ENCODE measurements around the gene AHNAK. TPM values are rescaled to one million over a fixed set of nuclear protein-coding genes. Genes with fewer than 3 reads are reported as not detected.

Gene AHNAK
- total and polyA plus RNA-seq, 5 donors from 2014 or later: 22.3 to 852 (median 47.1) TPM

DNA sequence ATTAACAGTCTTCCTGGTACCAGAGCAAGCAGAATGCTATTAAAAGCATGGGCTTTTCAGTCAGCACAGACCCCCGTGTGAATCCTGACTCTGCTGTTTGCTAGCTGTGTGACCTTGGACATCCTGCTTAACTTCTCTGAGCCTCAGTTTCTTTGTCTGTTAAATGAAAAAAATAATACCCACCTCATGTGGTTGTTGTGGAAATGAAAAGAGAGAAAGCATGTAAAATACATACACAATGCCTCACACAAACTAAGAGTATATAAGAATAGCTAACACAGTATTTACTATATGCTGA, 39.5 kb downstream of the AHNAK start:
- H3K36me3 Mint-ChIP-seq: no peaks in the 10 kb centered on the region
- ATAC-seq (ENCODE audit: low read depth in 2 of 2) (no peak), DNase-seq (no peak)
- H3K4me3 Mint-ChIP-seq: no peak overlapping the region
- H3K4me1 ChIP-seq (ENCODE audit: control insufficient read depth, insufficient read depth, low read length, poor library complexity, severe bottlenecking): no peaks in the 10 kb centered on the region
- no peak overlapping the region for H3K27ac Mint-ChIP-seq
- no peaks in the 10 kb centered on the region for H3K36me3 ChIP-seq (ENCODE audit: control insufficient read depth, insufficient read depth, low read length)
- no peaks in the 10 kb centered on the region for H3K9me3 Mint-ChIP-seq
- peaks cover 0 to 7% (median 2%) of the 10 kb centered on the region in 4 donors for H3K4me1 Mint-ChIP-seq
- no peak overlapping the region for H3K27ac ChIP-seq (ENCODE audit: insufficient read depth, low read length, poor library complexity, severe bottlenecking)
- H3K27me3 ChIP-seq (ENCODE audit: control insufficient read depth, insufficient read depth, low read length): no peaks in the 10 kb centered on the region
- H3K4me3 ChIP-seq (ENCODE audit: low read depth, low read length): no peak overlapping the region
- H3K27me3 Mint-ChIP-seq: peaks cover 10% of the 10 kb centered on the region
- H3K9me3 ChIP-seq (ENCODE audit: control insufficient read depth in 2 of 2, low read length in 2 of 2): no peaks in the 10 kb centered on the region

DNA sequence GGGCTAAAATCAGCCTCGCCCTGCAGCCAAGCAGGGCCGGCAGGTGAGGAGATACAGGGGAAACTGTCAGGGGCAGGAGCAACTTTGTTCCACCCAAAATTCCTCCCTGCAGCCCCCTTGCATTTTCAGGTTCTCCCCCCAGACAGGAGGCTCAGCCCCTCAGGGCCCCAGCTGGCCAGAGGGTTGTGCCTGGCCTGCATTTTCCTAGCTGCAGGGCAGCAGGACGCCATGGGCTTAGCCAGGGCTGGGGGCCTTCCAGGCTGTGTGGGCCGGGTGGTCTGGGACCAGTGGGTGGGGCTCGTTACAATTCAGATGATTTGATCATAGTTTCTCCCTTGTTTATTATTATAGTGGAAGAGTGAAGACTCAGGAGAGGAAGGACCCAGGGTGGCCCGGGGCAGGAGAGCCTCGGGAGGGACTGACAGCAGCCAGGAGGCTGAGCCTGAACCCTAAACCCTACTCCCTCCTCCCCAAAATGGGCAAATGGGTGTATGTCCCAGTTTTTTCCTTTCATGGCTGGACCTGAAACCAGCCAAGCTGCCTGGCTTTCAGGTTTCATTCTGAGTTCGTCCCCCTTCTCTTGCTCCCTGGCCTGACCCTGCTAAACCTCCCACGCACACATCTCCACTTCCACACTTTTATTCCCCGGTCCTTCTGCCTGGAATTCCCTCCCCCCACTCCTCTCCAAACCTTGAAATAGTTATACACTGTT, 40.0 kb downstream of the AHNAK start:
- no peak overlapping the region for H3K4me3 ChIP-seq (ENCODE audit: low read depth, low read length)
- no peaks in the 10 kb centered on the region for H3K9me3 Mint-ChIP-seq
- H3K36me3 Mint-ChIP-seq: no peaks in the 10 kb centered on the region
- H3K27me3 ChIP-seq (ENCODE audit: control insufficient read depth, insufficient read depth, low read length): no peaks in the 10 kb centered on the region
- H3K27me3 Mint-ChIP-seq: peaks cover 10% of the 10 kb centered on the region
- DNase-seq: no peak
- H3K27ac Mint-ChIP-seq: no peak overlapping the region
- no peak overlapping the region for H3K27ac ChIP-seq (ENCODE audit: insufficient read depth, low read length, poor library complexity, severe bottlenecking)
- peaks cover 0 to 5% (median 2%) of the 10 kb centered on the region in 4 donors for H3K4me1 Mint-ChIP-seq
- H3K4me1 ChIP-seq (ENCODE audit: control insufficient read depth, insufficient read depth, low read length, poor library complexity, severe bottlenecking): no peaks in the 10 kb centered on the region
- no peak overlapping the region for H3K4me3 Mint-ChIP-seq
- H3K9me3 ChIP-seq (ENCODE audit: control insufficient read depth in 2 of 2, low read length in 2 of 2): no peaks in the 10 kb centered on the region
- no peaks in the 10 kb centered on the region for H3K36me3 ChIP-seq (ENCODE audit: control insufficient read depth, insufficient read depth, low read length)
- no peak for ATAC-seq (ENCODE audit: low read depth in 2 of 2)

DNA sequence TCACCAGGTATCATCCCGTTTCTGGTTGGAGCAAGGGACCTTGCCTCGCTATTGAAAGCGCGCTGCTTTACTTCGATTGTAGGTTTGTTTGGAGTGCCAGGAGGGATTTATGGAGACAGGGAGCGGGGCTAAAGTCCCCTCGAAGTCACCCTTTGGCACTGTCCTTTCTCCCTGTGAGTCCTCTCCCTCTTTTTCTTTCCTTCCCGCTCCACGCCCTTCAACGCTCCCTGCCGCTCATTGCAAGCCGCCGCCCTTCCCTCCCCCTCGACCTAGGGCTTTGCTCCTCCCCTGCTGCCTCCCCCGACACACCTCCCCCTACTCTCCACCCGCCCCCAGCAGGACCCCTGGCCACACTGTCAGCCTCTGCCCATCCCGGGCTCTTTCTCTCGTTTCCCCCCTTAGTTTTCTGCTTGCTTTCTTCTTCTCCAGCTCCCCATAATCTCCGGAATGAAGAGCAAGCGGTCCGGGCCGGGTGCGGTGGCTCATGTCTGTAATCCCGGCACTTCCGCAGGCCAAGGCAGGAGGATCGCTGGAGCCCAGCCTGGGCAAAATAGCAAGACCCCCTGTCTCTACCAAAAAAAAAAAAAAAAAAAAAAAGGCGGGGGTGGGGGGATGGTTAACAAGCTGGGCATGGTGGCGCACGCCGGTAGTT, 41.0 kb downstream of the AHNAK start:
- H3K4me3 Mint-ChIP-seq: no peak overlapping the region

DNA sequence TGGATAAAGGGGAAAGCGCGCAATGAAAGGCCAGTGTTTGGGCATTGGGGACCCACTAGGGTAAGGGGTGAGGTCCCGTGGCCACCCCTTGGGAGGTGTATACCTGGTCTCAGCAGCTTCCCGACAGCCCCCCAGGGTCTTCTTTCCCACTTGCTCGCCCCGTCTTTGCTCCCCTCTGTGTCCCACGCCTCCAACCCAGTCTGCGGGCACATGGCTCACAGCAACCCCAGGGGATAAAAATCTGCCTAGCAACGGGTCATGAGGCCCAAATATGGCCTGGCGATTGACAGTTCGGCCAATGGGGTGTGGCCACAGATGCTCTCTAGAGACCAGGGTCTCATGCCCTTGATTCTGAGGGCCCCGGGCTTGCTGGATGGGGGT, 41.6 kb downstream of the AHNAK start:
- Mint-ChIP-seq H3K36me3 (no peaks in the 10 kb centered on the region), H3K27ac (no peak overlapping the region), H3K4me3 (no peak overlapping the region), H3K27me3 (peaks cover 10% of the 10 kb centered on the region), H3K9me3 (no peaks in the 10 kb centered on the region), H3K4me1 (peaks cover 0 to 8% (median 2%) of the 10 kb centered on the region in 4 donors)
- no peaks in the 10 kb centered on the region for H3K27me3 ChIP-seq (ENCODE audit: control insufficient read depth, insufficient read depth, low read length)
- H3K9me3 ChIP-seq (ENCODE audit: control insufficient read depth in 2 of 2, low read length in 2 of 2): no peaks in the 10 kb centered on the region
- H3K27ac ChIP-seq (ENCODE audit: insufficient read depth, low read length, poor library complexity, severe bottlenecking): no peak overlapping the region
- DNase-seq (no peak), ATAC-seq (ENCODE audit: low read depth in 2 of 2) (no peak)
- H3K4me1 ChIP-seq (ENCODE audit: control insufficient read depth, insufficient read depth, low read length, poor library complexity, severe bottlenecking): no peaks in the 10 kb centered on the region
- no peaks in the 10 kb centered on the region for H3K36me3 ChIP-seq (ENCODE audit: control insufficient read depth, insufficient read depth, low read length)
- no peak overlapping the region for H3K4me3 ChIP-seq (ENCODE audit: low read depth, low read length)

More for the DNA sequence above, 41.0 kb downstream of the AHNAK start:
- Mint-ChIP-seq H3K27me3 (peaks cover 10% of the 10 kb centered on the region), H3K36me3 (no peaks in the 10 kb centered on the region), H3K9me3 (no peaks in the 10 kb centered on the region), H3K27ac (no peak overlapping the region), H3K4me1 (peaks cover 0 to 5% (median 2%) of the 10 kb centered on the region in 4 donors)
- ATAC-seq (ENCODE audit: low read depth in 2 of 2): no peak
- Histone ChIP-seq H3K4me1 (ENCODE audit: control insufficient read depth, insufficient read depth, low read length, poor library complexity, severe bottlenecking) (no peaks in the 10 kb centered on the region), H3K4me3 (ENCODE audit: low read depth, low read length) (no peak overlapping the region), H3K27ac (ENCODE audit: insufficient read depth, low read length, poor library complexity, severe bottlenecking) (no peak overlapping the region), H3K27me3 (ENCODE audit: control insufficient read depth, insufficient read depth, low read length) (no peaks in the 10 kb centered on the region), H3K36me3 (ENCODE audit: control insufficient read depth, insufficient read depth, low read length) (no peaks in the 10 kb centered on the region), H3K9me3 (ENCODE audit: control insufficient read depth in 2 of 2, low read length in 2 of 2) (no peaks in the 10 kb centered on the region)
- DNase-seq: no peak

DNA sequence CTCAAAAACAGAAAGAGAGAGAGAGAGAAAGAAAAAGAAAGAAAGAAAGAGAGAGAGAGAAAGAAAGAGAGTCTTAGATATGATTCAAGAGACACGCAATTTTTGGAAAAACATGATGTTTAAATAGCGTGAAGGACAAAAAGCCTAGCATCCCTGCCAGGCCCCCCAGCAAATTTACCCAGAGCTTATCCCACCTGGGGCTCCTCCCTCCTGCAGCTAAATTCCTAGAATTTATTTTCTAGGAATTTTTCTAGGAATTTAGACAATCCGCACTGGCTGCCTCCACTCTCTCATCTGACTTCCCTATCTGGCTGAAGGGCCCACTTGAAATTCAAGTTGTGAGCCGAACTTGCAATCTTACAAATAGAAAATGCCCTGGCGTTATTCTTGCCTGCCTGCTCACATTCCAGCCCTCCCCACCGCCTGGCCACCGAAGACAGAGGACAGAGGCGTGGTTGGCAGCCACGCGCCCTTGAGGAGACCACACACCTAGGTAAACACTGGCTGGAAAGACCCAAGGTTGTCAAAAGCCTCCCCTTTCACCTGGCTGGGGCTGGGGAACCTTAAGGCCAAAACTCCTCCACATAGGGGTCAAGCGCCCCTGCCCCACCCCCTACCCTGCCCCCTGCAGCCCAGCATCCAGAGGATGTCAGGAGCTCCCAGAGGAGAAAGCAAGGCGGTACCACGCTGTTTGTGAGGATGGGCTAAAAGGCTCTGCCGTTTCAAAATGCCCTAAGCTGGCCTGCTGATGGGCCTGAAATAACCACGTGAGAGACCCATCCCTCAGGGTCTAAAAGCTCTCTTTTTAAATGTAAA, 42.2 kb downstream of the AHNAK start:
- Histone ChIP-seq H3K4me3 (ENCODE audit: low read depth, low read length) (no peak overlapping the region), H3K9me3 (ENCODE audit: control insufficient read depth in 2 of 2, low read length in 2 of 2) (no peaks in the 10 kb centered on the region), H3K36me3 (ENCODE audit: control insufficient read depth, insufficient read depth, low read length) (no peaks in the 10 kb centered on the region), H3K4me1 (ENCODE audit: control insufficient read depth, insufficient read depth, low read length, poor library complexity, severe bottlenecking) (no peaks in the 10 kb centered on the region), H3K27me3 (ENCODE audit: control insufficient read depth, insufficient read depth, low read length) (no peaks in the 10 kb centered on the region), H3K27ac (ENCODE audit: insufficient read depth, low read length, poor library complexity, severe bottlenecking) (no peak overlapping the region)
- Mint-ChIP-seq H3K4me3 (no peak overlapping the region), H3K27me3 (peaks cover 10% of the 10 kb centered on the region), H3K36me3 (no peaks in the 10 kb centered on the region), H3K4me1 (peaks cover 0 to 8% (median 2%) of the 10 kb centered on the region in 4 donors), H3K9me3 (no peaks in the 10 kb centered on the region), H3K27ac (no peak overlapping the region)
- no peak for DNase-seq
- no peak for ATAC-seq (ENCODE audit: low read depth in 2 of 2)

DNA sequence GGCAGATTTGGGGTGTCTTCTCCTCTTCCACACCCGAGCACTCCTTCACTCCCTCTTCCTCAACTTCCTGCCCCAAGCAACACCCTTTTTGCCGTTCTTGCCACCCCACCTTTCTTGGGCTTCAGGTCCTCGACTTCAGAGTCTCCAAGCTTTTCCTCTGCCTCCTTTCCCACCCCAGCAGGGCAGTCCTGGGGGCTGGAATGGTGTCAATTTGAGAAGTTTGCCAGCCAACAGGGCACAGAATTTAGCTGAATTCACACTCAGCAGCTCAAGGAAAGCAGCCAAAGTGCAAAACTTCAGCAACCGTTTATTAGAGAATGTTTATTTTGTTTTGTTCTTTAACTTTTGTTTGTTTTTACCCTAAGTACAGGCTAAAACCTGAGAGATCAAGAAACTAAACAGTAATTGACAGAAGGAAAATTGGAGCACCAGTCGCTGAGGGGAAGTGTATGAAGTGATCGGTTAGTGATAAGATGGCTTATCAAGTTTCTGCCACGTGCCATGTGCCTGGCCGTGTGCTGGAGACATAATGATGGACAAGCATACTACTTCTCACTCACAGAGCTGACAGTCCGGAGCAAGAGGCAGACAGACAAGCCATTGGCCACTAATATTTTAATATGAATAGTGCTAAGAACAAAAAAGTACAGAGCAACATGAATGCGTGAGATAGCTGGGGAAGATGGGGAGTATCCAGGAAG, 44.4 kb downstream of the AHNAK start:
- H3K4me1 Mint-ChIP-seq: peaks cover 0 to 8% (median 5%) of the 10 kb centered on the region in 4 donors
- no peaks in the 10 kb centered on the region for H3K36me3 Mint-ChIP-seq
- Histone ChIP-seq H3K9me3 (ENCODE audit: control insufficient read depth in 2 of 2, low read length in 2 of 2) (no peaks in the 10 kb centered on the region), H3K36me3 (ENCODE audit: control insufficient read depth, insufficient read depth, low read length) (no peaks in the 10 kb centered on the region), H3K4me1 (ENCODE audit: control insufficient read depth, insufficient read depth, low read length, poor library complexity, severe bottlenecking) (no peaks in the 10 kb centered on the region), H3K27ac (ENCODE audit: insufficient read depth, low read length, poor library complexity, severe bottlenecking) (no peak overlapping the region), H3K4me3 (ENCODE audit: low read depth, low read length) (no peak overlapping the region), H3K27me3 (ENCODE audit: control insufficient read depth, insufficient read depth, low read length) (no peaks in the 10 kb centered on the region)
- no peaks in the 10 kb centered on the region for H3K9me3 Mint-ChIP-seq
- H3K4me3 Mint-ChIP-seq: no peak overlapping the region
- no peak for ATAC-seq (ENCODE audit: low read depth in 2 of 2)
- peaks cover 9% of the 10 kb centered on the region for H3K27me3 Mint-ChIP-seq
- no peak for DNase-seq
- H3K27ac Mint-ChIP-seq: peak overlapping the region; percentile 31 to 74 (median 39)

DNA sequence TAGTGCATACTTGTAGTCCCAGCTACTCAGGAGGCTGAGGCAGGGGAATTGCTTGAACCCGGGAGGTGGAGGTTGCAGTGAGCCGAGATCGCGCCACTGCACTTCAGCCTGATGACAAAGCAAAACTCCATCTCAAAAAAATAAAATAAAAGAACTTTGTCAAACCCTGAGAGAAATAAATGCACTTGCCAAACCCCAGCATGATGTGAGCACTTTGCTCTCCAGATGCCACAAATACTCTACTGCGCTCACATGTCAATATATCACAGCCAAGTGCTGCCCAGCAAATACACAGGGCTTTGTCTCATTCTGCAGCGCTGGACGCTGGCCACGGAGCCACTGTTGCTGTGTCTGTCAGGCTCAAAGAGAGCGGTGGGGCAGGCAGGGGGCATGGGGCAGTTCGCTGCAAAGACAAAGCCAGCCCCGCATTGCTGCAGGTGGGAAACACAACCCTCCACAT, 45.1 kb downstream of the AHNAK start:
- no peaks in the 10 kb centered on the region for H3K36me3 ChIP-seq (ENCODE audit: control insufficient read depth, insufficient read depth, low read length)
- H3K27me3 Mint-ChIP-seq: peaks cover 5% of the 10 kb centered on the region
- H3K4me1 ChIP-seq (ENCODE audit: control insufficient read depth, insufficient read depth, low read length, poor library complexity, severe bottlenecking): no peaks in the 10 kb centered on the region
- no peaks in the 10 kb centered on the region for H3K9me3 ChIP-seq (ENCODE audit: control insufficient read depth in 2 of 2, low read length in 2 of 2)
- no peak overlapping the region for H3K4me3 Mint-ChIP-seq
- no peak overlapping the region for H3K27ac ChIP-seq (ENCODE audit: insufficient read depth, low read length, poor library complexity, severe bottlenecking)
- no peaks in the 10 kb centered on the region for H3K9me3 Mint-ChIP-seq
- no peaks in the 10 kb centered on the region for H3K36me3 Mint-ChIP-seq
- DNase-seq: no peak
- H3K4me3 ChIP-seq (ENCODE audit: low read depth, low read length): no peak overlapping the region
- H3K27me3 ChIP-seq (ENCODE audit: control insufficient read depth, insufficient read depth, low read length): no peaks in the 10 kb centered on the region
- ATAC-seq (ENCODE audit: low read depth in 2 of 2): no peak
- peak overlapping the region in 2 of 3 donors; percentile 31 to 38 for H3K27ac Mint-ChIP-seq
- H3K4me1 Mint-ChIP-seq: peaks cover 0 to 8% (median 6%) of the 10 kb centered on the region in 4 donors
